HUES48 (cell line): ENCODE measurements around the gene PPP6R2.

Experiments used
- H3K27ac ChIP-seq: one replicate; pipeline ENCODE4 v1.7.0; 2013; ENCODE audit warnings: low read depth, low read length, inconsistent platforms
- H3K27me3 ChIP-seq: 2 replicates; pipeline ENCODE4 v1.6.1; 2013; ENCODE audit warnings: mild to moderate bottlenecking, low read length; ENCODE audit not compliant: control insufficient read depth, insufficient read depth
- H3K36me3 ChIP-seq: 2 replicates; pipeline ENCODE4 v1.6.1; 2013; ENCODE audit warnings: low read length; ENCODE audit not compliant: control insufficient read depth, insufficient read depth
- H3K4me1 ChIP-seq: 2 replicates; pipeline ENCODE4 v1.6.1; 2013; ENCODE audit warnings: mild to moderate bottlenecking, low read length; ENCODE audit not compliant: control insufficient read depth, insufficient read depth
- H3K4me3 ChIP-seq: 2 replicates; pipeline ENCODE4 v1.5.1; 2013; ENCODE audit warnings: mild to moderate bottlenecking, low read depth, low read length
- H3K9ac ChIP-seq: 2 replicates; pipeline ENCODE4 v1.6.1; 2013; ENCODE audit warnings: mild to moderate bottlenecking, low read depth, low read length, moderate library complexity
- H3K9me3 ChIP-seq: 2 replicates; pipeline ENCODE4 v1.6.1; 2013; ENCODE audit warnings: low read length; ENCODE audit not compliant: control insufficient read depth, insufficient read depth

PPP6R2 gene

DNA sequence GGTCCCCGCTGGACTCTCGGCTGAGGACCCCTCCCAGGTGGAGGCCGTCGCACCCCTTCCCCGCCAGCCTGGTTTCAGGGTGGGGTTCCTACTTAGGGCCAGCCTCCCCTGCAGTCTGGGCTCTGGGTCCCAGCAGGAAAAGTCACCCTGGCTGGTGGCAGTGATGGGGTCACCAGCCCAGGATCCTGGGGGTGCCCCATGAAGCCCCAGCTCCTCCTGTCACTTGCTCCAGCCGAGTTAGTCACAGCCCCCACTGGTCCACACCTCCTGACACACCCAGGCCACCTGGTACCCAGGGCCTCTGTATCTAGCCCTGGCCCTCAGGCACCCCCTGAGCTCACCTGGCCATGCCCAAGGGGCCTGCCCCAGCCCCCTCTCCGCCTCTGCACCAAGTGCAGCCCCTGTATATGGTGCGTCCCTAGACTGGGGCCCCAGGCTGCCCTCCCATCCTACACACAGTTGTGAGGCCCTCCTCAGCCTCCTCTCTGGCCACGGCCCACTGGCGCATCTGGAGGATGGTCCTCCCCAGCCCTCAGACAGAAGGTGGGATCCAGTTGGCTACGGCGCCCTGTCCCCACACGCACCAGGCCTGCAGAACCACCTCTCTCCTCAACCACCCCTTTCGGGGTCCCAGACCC lies 42.4 kb upstream of the PPP6R2 start:
- no peaks in the 10 kb centered on the region for H3K27me3 ChIP-seq
- no peaks in the 10 kb centered on the region for H3K9me3 ChIP-seq
- peaks cover 14% of the 10 kb centered on the region for H3K4me1 ChIP-seq
- H3K9ac ChIP-seq: no peak overlapping the region
- H3K27ac ChIP-seq: no peak overlapping the region
- no peaks in the 10 kb centered on the region for H3K36me3 ChIP-seq
- H3K4me3 ChIP-seq: peak overlapping the region; percentile 58; the same call in 1 of the 2 replicates

DNA sequence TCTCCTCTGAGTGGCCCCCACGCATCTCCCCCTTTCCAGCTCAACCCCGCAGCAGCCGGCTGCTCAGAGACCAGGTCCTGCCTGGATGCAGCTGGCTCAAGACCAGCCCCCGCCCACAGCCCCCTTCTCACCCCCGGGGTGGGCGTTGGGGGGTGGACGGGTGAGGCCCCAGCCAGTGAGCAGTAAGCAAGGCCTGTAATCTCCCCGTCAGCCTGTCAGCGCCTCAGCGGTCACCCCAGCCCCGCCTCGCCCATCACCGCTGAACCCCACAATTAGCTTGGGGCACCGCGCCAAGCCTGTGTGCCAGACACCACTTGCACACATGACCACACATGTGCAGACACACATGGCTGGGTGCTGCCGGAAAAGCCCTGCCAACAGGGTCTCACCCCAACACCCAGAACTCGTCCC lies 41.5 kb upstream of the PPP6R2 start:
- peaks cover 4% of the 10 kb centered on the region; the same call in 1 of the 2 replicates for H3K27me3 ChIP-seq
- no peak overlapping the region for H3K27ac ChIP-seq
- no peaks in the 10 kb centered on the region for H3K36me3 ChIP-seq
- no peak overlapping the region for H3K9ac ChIP-seq
- peaks cover 21% of the 10 kb centered on the region for H3K4me1 ChIP-seq
- no peak overlapping the region for H3K4me3 ChIP-seq
- H3K9me3 ChIP-seq: no peaks in the 10 kb centered on the region

DNA sequence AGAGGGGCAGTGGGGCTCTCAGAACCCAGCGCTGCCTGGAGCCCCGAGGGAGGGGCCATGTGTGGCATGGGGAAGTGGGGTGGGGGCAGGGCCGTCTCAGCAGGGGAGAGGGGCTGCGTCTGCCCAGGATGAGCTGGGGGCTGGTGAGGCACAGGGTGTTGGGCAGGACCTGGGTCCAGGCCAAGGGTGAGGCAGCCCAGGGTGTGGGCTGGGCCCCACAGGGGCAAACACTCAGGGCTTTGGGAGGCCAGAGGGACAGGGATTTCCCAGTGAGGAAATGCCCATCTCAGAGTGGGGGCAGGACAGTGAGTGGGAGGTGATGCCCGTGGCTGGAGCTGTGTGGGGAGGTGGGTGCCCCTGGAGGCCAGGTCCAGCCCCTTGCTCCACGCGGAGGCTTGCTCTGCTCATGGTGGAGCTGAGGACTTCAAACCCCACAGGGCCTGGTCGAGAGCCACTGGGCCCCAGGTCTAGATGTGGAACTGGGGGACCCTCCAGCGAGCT lies 41.0 kb upstream of the PPP6R2 start:
- H3K9me3 ChIP-seq: no peaks in the 10 kb centered on the region
- no peaks in the 10 kb centered on the region for H3K36me3 ChIP-seq
- H3K4me3 ChIP-seq: no peak overlapping the region
- H3K27me3 ChIP-seq: peaks cover 4% of the 10 kb centered on the region; the same call in 1 of the 2 replicates
- H3K4me1 ChIP-seq: peaks cover 21% of the 10 kb centered on the region
- H3K9ac ChIP-seq: no peak overlapping the region
- no peak overlapping the region for H3K27ac ChIP-seq

DNA sequence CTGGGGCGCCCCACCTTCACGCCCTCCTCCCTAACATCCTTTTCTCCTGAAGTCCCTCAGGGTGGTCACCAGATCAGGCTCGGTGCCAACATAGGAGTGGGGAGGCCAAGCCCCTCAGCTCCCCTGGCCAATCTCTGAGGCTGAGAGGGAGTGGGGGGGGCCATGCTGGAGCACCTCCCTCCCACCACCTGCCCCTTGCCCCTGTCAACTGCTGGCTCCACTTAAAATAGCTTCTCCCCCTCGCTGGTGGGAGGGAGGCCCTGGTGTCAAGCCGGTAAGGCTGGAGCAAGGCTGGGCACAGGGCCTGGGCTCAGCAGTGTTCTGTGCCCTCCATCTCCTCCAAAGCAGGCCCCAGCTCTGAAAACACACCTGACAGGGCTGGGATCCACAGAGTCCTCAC lies 40.6 kb upstream of the PPP6R2 start:
- Histone ChIP-seq H3K9me3 (no peaks in the 10 kb centered on the region), H3K27me3 (peaks cover 4% of the 10 kb centered on the region; the same call in 1 of the 2 replicates), H3K4me1 (peaks cover 21% of the 10 kb centered on the region), H3K4me3 (no peak overlapping the region), H3K27ac (no peak overlapping the region), H3K9ac (no peak overlapping the region), H3K36me3 (no peaks in the 10 kb centered on the region)

DNA sequence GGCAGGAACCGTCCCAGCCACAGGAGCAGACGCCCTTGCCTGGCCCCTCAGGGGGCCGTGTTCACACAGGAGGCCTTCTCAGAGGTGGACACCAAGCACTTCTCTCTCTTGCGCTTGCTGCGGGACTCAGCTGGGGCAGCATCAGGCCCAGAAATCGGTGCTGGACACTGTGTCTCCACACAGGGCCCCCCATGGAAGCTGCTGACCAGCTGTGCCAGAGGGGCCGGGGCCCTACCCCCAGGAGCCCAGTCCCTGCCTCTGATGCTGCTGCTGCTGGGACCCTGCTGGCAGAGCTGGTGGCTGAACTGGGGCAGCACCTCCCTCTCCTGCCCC lies 39.6 kb upstream of the PPP6R2 start:
- Histone ChIP-seq H3K27me3 (peaks cover 4% of the 10 kb centered on the region; the same call in 1 of the 2 replicates), H3K4me3 (no peak overlapping the region), H3K4me1 (peaks cover 21% of the 10 kb centered on the region), H3K9me3 (no peaks in the 10 kb centered on the region), H3K9ac (no peak overlapping the region), H3K27ac (no peak overlapping the region), H3K36me3 (no peaks in the 10 kb centered on the region)

DNA sequence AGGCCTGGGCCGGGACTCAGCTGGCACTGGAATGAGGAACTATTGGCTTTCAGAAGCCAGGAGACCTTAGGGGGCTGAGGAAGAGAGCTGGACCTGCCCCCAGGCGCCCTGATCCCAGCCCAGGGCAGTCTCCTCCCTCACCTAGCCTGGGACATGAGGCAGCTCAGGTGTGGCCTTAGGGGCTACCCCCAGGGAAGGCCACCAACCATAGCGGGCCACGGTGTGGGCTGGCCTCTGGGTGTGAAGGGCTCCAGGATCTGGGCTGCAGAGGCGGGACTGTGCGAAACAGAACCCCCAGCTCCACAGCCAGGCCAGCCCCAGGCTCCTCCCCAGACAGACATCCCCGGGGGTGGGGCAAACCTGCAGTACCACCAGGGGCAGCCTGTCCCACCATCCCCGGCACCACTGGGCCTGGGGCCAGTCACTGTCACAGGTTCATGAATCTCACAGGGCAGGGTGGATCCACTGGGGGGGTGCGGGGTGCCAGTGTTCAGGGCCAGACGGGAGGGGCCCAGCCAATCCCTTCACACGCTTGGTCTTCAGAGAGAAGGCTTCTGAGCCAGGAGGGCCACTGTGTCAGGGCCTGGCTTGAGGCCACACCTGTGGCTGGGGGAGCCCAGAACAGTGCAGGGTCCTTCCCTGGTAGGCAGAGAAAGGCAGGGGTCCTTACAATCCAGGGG lies 39.1 kb upstream of the PPP6R2 start:
- H3K27me3 ChIP-seq: peaks cover 4% of the 10 kb centered on the region; the same call in 1 of the 2 replicates
- no peaks in the 10 kb centered on the region for H3K36me3 ChIP-seq
- H3K9me3 ChIP-seq: no peaks in the 10 kb centered on the region
- no peak overlapping the region for H3K27ac ChIP-seq
- H3K4me3 ChIP-seq: no peak overlapping the region
- peaks cover 18% of the 10 kb centered on the region for H3K4me1 ChIP-seq
- H3K9ac ChIP-seq: no peak overlapping the region

DNA sequence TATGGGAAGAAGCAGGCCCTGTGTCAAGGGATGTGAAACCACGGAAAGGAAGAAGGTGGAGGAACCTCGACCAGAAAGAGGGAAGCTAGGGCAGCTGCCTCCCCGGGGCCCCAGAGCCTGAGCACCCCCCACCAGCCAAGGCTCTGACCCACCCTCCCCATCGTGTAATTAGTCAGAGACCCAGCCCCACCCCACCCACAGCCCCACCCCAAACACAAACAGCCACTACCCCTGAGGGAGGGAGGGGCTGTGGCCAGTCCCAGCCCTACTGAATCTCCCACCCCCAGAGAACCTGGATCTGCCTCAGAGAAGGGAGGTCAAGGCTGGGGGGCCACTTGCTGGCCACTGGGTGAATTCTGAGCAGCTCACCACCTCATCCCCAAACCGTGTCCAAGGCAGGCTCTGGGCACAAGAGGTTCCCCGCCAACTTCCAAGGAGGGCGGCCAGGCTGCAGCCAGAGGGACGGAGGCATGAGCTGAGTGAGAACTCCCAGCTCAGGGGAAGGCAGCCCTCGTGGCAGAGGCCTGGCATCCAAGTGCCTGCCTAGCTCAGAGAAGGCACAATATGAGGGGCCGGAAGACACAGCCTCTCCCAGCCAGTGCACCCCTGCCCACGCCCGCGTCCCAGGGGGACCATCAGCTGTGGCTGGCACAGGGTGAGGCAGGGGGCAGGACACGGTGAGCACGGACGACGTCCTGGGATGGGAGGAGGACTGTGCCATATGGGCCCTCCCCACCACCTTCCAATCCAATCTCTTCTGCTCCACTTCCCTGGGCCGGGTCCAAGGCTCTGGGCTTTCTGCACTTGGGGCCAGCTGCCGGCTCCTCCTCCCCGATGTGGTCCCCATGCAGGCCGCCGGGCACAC lies 38.4 kb upstream of the PPP6R2 start:
- Histone ChIP-seq H3K36me3 (no peaks in the 10 kb centered on the region), H3K4me1 (peaks cover 18% of the 10 kb centered on the region), H3K9me3 (no peaks in the 10 kb centered on the region), H3K27me3 (peaks cover 4% of the 10 kb centered on the region; the same call in 1 of the 2 replicates), H3K4me3 (no peak overlapping the region), H3K9ac (no peak overlapping the region), H3K27ac (no peak overlapping the region)

DNA sequence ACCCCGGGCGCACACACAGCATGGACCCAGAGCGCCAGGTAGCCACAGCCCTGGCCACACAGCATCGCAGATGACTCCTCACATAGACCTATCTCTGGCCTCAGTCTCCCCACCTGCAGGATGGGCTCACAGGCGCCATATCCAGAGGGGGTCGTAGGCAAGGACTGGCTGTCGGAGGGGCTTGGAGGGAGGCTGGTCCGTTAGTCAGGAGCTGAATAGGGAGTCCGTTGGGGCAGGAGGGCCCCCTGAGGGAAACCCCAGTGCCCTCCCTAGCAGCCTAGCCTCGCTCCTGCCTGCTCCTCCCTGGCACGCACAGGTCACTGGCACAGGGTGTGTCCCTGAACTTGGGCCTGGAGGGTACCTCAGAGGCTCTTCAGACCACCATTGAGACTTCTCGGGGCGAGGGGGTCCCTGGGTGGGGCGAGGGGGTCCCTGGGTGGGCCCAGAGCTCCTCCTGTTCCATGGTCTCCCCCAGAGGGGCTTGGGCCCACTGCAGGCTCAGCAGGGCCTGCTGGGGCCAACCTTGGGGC lies 37.7 kb upstream of the PPP6R2 start:
- no peak overlapping the region for H3K27ac ChIP-seq
- peaks cover 4% of the 10 kb centered on the region; the same call in 1 of the 2 replicates for H3K27me3 ChIP-seq
- no peaks in the 10 kb centered on the region for H3K9me3 ChIP-seq
- no peak overlapping the region for H3K9ac ChIP-seq
- H3K36me3 ChIP-seq: no peaks in the 10 kb centered on the region
- 0 out of 2 replicates have a peak overlapping the region, but pooled peaks have one; percentile 77 for H3K4me3 ChIP-seq
- H3K4me1 ChIP-seq: peaks cover 18% of the 10 kb centered on the region

DNA sequence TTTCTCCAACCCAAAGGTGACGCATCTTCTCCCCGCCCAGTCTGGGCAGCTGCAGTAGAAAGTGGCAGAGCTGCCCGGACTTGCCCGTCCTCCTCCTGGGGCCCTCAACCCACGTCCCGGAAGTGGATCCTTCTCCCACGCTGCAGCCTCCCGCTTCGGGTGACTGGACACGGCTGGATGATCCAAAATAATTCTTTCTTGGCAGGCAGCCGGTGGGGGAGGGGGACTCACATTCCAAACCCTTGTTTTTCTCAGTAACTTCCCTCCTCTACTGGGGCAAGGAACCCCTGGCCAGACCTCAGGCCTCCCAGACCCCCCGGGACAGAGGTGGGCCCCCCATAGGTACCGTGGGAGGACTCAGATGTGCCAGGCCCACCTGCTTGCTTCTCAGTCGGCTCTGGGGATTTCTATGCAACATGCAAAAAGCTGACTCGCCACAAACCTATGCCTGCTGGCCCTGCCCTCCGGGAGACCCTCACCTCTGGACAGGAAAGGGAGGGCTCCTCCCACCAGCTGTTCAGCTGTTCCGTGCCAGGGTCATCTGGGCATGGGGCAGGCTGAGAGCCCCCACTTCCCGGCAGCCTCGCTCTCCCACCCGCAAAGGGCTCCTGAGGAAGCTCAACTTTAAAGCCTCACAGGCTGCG lies 37.1 kb upstream of the PPP6R2 start:
- peaks cover 15% of the 10 kb centered on the region for H3K4me1 ChIP-seq
- H3K4me3 ChIP-seq: peak overlapping the region; percentile 77
- H3K27ac ChIP-seq: peak overlapping the region; percentile 35
- 0 out of 2 replicates have a peak overlapping the region, but pooled peaks have one; percentile 5 for H3K9ac ChIP-seq
- H3K9me3 ChIP-seq: no peaks in the 10 kb centered on the region
- no peaks in the 10 kb centered on the region for H3K36me3 ChIP-seq
- peaks cover 4% of the 10 kb centered on the region; the same call in 1 of the 2 replicates for H3K27me3 ChIP-seq
